NCI-H446 treated with DMSO at 0.1 percent for 48 hours (cell line): ENCODE measurements around the gene GNAT2.
A peak's percentile ranks its signal among the peaks of the same experiment; 100 is the strongest.

Source experiments
- DNase-seq: peaks from one replicate; lab custom pipeline; 2025; lab: John Stamatoyannopoulos, UW

GNAT2 gene

GRCh38 chr1:109641861-109642260, 22.4 kb upstream of the GNAT2 start:
- DNase-seq, result no peak

GRCh38 chr1:109641078-109641740, 21.8 kb upstream of the GNAT2 start:
- DNase-seq, result no peak

DNA sequence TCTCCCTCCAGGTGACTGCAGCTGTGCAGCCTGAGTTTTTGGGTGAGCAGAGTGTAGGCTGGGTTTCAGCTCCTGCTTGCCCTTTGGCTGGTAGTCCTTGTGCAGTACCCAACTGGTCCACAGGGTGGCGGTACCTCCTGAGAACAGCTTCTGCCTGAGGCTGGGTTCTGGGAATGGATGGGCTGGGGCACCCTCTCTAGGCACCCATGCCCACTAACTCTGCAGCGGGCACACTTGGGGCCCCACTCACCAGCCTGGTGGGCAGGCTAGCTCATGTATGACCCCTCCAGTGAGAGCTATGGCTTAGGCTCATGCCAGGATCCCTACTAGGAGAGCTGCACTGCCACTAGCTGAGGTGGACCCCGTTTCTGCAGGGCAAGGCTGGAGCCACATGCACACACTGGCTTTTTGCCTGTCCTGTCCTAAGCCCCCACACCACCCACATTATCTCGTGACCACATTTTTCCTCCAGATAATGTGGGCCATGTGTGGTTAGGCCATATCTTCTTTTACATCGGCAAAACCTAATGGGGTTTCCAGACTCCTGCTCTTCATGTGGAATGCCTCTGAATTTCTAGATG, 21.0 kb upstream of the GNAT2 start:
- peak; percentile 32 for DNase-seq

GRCh38 chr1:109639841-109640184, 20.4 kb upstream of the GNAT2 start:
- no peak for DNase-seq

DNA sequence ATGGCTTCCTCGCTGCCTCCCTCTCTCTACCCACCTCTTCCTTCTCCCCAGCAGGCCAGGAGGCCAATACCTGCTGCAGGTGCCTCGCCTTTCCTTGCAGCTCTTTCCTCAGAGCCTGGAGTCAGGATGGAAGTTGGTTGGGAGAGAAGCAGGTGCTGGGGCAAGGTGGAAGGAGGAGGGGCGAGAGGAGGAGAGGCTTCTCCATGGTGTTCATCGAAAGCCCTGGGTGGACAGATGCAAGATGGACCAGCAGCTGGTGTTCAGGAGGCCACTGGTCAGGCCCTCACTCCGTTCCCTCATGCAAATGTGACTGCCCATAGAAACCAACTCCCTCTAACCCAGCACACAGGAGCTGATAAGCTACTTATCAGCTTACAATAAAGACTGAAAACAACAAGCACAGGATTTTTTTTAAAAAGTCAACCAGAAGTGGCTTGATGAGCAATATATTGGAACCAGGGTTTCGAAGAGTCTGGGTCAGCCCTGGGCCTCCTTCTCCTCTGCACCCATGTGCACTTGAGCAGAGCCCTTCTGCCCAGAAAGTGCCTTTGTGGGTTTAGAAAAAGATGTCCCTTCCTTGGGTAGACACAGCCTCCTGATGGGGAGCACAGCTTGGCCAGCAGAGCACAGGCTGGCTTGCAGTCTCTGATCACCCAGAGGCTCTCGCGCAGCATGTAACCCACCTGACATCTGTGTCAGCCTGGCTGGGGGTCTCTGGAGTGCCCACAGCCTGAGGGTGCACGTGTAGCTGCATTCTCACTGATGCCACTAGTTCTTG, 19.8 kb upstream of the GNAT2 start:
- DNase-seq, result no peak

- no peak for DNase-seq
These were observed 18.0 kb upstream of the GNAT2 start for GRCh38 chr1:109637446-109637845.

GRCh38 chr1:109636201-109636952, 17.0 kb upstream of the GNAT2 start:
- no peak for DNase-seq

DNA sequence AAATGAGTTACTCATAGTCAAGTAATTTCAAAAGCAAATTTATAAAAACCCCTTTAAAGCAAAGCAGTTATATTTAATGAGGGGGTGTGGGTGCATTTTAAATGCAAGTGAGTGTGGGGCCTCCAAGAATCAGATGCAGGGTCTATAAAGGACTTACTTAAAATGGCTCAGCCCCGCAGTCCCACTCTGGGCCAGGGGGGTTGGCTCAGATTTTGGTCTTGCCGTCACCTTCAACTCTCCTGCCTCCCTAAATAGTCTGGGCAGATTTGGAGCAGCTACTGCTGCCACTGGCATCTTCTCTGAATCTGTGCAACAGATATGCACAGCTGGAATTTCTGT, 16.4 kb upstream of the GNAT2 start:
- no peak for DNase-seq

DNA sequence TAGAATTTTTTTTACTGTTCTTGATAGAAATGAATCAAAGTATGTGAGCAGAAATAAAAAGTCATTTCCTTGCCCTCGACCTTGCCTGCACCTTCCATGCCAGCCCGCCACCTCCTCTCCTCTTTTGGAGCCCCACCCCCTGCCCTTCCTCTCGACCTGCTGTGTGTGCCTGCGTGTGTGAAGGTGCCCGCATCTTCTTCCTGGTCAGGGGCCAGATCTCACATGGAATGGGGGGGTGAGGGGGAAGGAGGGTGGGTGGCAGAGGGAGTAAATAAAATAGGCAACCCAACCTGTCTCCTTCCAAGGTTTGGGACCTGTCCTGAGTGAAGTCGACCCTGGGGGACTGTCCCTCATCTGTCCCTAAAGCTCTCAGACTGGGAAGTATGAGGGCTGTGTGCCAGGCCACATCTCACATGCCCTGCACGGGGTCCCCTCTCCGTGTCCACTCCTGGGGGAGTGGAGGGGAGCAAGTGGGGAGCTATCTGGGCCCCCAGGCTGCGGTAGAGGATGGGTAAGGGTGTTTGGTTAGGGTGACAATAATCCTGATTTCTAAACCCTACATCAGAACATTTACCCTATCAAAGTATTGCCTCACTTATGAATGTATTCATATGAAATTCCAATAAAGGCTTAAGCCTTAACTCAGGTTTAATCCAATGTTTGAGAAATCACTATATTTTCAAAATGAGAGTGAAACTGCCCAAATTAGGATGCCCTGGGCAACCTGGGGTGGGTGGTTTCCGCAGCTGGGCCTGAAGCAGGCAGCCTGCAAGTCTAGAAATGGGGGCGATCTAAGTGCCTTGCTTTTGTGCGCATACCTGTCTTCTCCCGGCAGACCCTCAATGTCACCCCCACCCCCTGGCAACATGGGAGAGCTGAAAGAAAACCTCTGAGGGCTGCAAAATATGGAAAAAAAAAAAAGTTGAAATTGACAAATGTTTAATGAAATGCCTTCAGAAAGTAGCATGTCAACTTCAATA, 15.6 kb upstream of the GNAT2 start:
- no peak for DNase-seq

- DNase-seq, result no peak
These were observed 14.9 kb upstream of the GNAT2 start for GRCh38 chr1:109634292-109634691.

DNA sequence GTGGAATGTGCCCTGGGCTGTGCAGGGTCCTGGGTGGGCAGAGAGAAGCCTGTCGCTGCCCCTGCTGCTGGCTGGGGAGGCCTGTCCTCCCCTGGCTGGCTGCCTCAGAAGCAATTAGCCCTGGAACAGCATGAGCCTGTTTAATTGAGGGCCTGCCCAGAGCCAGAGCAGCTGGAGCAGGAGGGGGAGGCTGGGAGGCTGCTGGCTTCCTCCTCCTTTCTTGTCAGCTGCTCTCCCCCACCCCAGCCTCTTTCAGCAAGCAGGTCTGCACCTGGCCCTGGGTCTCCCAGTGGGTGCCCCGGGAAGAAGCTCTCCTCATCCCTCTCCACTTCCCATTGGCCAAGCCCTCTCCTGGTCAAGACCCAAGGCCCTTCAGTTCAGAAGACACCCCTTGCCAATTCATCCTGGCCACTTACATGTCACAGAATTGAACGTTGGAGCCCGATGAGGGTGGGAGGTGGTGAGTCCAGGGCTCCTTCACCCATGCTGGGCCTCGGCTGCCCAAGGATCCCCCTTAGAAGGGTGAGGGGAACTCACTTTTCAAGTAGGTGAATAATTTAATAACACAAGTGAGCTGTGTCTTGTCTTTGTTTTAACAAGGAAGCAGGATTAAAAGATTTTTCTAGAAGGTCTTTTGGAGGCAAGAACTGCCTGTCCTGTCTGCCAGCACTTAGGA, 13.4 kb upstream of the GNAT2 start:
- peak; percentile 79 for DNase-seq

DNA sequence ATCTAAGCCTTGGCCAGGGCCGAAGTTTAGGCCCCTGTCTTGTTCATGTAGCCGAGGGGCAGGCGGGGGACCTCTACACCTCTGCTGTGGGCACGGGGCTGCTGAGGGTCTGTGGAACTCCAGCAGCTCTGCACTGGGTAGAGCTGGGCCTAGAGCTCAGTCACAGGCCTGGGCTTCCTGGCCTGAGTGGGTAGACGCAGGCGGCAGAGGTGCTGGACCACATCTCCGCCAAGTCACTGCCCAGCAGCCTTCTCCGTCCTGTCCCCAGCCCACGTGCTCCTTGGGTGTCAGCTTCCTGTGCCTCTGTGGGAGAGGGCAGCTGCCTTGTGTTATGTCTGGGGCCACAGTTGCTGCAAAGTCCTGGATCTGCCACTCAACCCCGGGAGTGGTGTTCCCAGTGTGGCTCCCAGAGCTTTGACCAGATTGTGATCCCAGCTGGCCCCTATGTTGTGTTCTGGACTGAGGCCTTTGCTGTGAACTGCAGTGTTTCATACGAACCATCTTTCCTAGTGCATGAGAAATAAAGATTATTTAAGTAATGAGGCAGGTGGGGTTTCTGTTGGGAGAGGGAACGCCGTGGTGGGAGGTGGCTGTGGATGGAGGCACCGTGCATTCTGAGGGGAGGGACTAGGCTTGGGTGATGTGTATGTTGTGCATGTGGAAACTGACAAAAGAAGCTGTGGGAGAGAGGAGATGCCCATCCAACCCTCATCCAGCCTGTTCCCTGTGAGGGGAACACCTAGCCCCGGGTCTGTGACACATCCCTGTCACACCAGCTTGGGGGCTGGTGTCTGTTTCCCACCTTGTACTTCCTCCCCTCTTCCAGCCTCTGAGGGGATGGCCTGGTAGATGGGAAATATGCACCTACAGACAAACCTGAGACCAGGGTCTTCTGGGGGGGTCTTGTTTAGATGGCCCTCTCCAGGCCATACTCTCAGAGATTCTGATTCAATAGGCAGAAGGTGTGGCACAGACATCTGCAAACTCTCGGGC, 12.4 kb upstream of the GNAT2 start:
- DNase-seq, result no peak

DNA sequence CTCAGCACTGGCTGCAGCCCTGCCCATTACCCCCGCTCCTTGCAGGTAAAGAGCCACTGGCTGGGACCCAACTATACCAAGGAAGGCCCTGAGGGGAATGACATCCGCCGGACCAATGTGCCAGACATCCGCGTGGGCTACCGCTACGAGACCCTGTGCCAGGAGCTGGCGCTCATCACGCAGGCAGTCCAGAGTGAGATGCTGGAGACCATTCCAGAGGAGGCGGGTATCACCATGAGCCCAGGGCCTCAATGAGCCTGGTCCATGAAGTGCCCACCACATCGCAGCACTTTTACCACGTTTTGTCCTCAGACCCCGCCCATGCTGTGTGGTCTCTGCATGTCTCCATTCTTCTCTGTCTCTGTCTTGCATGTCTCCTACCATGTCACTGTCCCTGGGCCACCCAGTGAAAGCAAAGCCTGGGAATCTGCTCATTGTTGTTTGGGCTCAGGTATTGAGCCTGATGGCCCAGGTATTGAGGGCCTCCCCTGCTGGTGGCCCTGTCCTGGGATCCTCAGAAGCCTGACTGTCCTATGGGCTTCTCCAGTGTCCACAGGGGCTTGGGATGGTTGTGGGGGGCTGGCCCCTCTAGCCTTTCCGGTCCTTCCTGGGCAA, 11.6 kb upstream of the GNAT2 start:
- no peak for DNase-seq

DNA sequence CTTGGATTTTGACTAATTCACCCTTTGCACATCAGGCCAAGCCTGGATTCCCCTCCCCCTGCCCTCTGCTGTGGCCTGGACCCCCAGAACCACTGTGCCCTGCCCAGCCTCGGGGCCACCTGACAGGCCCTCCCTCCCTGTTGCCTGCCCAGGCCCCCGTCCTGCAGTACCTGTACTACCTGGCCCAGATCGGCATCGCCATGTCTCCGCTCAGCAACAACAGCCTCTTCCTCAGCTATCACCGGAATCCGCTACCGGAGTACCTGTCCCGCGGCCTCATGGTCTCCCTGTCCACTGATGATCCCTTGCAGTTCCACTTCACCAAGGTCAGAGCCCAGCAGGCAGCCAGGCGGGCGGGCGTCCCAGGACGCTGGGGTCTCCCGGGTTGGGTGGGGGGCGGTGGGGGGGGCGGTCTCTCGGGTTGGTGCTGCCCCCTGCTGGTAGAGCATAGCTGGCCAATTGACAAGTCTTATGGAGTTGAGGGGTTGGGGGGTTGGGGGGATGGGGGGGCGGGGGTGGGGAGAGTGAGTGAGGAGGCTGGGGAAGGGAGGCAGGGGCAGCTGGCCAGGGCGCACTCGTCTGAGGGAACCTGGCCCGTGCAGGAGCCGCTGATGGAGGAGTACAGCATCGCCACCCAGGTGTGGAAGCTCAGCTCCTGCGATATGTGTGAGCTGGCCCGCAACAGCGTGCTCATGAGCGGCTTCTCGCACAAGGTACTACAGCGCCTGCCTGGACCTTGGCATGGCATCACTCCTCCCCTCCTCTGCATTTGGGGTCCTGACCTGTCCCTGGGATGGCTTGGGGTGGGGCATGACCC, 10.9 kb upstream of the GNAT2 start:
- no peak for DNase-seq

GRCh38 chr1:109629372-109630030, 10.1 kb upstream of the GNAT2 start:
- DNase-seq, result no peak

DNA sequence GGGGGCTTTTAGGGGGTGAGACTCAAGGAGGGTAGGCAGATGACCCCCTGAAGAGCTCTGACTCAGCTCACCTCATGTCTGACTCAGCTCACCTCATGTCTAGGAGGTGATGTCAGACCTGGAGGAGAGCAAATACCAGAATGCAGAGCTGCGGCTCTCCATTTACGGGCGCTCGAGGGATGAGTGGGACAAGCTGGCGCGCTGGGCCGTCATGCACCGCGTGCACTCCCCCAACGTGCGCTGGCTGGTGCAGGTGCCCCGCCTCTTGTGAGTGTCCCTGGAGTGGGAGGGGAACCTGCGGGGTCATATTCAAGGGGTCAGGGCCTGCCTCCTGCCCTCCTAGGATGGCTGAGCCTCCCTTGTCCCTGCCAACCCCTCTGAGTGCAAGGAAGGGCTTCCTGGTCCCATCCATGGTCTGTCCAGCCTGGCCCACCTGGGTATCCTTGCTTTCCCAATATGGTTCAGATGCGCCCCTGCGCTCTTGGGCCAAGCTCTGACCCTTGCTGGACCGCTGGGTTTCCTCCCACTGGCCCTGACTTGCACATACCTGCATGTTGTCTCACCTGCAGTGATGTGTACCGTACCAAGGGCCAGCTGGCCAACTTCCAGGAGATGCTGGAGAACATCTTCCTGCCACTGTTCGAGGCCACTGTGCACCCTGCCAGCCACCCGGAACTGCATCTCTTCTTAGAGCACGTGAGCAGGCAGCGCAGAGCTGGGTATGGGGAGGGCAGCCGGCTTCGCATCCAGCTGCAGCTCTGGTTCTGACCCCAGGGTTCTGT, 9.3 kb upstream of the GNAT2 start:
- DNase-seq, result no peak
